Posterior vena cava (tissue), 2 donors: ENCODE results near the gene AMOTL2. TPM values are rescaled to one million over a fixed set of nuclear protein-coding genes. Genes with fewer than 3 reads are reported as not detected.

Experiments
- DNase-seq: peaks from one replicate; pipeline ENCODE4 v3.0.0-alpha.2; 2020; ENCODE audit warnings: low spot score
- intact Hi-C, 2 donors: fragments of 100-400 bp; cut with DNase I; formaldehyde crosslinking; loops; one replicate each; pipeline versions ENCODE4 v1.14.1 to v1.14.2; 2022 to 2023
- total RNA-seq, 2 donors: library from RNA; stranded (reverse); fragmentation: NEBNext Ultra II Directional; extraction: Animal tissue kit (Norgen Biotek cat#: 25700); gene quantifications; one replicate each; pipeline ENCODE4 v1.2.1, GENCODE V29; 2021
- donor health status: DM: yes; HTN: yes; CAD: no.
- donor health status: DM: yes; HTN: yes; CAD: no.

AMOTL2 gene
- total RNA-seq, 2 donors from 2014 or later = 49.9 to 56.5 TPM

DNA sequence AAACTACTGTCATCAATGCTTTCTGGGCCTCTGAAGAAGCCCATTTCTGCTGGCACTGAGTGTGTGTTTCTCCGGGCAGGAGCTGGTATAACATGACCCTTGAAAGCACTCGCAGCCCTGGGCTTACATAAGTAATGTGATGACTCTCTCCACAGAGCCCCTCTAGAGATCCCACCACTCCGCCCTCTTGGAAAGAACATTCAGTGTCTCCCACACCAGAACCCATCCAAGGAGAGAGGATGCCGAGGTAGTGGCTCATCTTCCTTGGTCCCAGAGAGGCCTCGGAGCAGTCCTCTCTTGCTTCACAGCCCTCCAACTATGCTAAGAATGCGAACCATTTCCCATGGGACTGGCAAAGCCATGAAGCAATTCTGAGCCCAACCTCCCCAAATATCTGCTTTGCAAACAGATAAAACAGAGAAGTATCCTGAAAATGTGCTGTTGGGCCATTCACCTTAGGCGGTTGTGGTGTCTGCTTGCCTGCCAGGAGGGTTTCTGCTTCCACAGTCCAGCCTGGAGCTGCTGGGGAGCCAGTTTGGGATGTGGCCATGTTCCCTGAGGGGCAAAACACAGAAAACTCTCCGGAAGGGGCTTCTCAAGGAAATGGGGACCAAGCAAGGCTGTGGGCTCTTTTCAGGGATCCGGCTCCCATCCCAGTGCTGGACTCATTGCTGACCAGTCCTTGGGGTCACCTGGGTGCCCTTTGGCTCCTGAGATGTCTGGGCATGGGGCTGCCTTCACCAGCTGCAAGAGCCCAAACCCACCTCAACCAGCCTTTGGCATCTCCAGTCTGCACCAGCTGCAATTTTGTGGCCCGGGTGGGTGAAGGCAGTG is 47.3 kb downstream of the AMOTL2 start:
- DNase-seq = peak; percentile 83
- intact Hi-C loops = no loop called here

- intact Hi-C loops = no loop called here
- DNase-seq = peak; percentile 64
Measured at GRCh38 chr3:134326126-134326525, 48.1 kb downstream of the AMOTL2 start.

GRCh38 chr3:134325706-134326105 is 48.5 kb downstream of the AMOTL2 start:
- intact Hi-C loops = no loop called here
- peak; percentile 64 for DNase-seq

DNA sequence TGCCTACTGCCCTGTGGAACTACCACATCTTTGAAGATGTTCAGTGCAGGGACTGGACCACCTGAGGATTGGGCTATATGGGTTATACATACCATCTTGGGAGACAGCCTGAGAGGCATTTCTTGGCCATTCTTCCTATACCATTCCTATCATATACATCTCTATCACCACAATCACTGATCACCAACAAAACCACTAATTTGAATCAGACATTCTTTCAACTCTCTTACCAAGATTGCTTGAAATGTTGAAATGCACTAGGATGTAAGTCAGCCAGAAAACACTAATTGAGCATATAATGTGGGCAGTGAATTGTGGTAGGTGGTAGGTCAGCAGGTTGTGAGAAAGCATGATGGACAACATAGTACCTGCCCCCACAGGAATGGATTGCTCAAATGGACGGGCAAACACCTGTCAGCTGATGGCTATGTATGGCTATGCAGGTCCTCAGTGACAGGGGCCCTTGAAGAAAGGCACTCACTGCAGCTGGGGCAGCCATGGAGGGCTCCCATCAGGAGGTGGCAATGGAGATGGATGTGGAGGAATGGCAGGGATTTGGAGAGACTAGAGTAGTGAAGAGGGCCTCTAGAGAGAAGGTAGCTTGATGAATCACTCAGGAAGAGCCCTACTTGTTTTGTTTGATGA is 49.1 kb downstream of the AMOTL2 start:
- peak; percentile 16 for DNase-seq
- intact Hi-C loops = no loop called here

DNA sequence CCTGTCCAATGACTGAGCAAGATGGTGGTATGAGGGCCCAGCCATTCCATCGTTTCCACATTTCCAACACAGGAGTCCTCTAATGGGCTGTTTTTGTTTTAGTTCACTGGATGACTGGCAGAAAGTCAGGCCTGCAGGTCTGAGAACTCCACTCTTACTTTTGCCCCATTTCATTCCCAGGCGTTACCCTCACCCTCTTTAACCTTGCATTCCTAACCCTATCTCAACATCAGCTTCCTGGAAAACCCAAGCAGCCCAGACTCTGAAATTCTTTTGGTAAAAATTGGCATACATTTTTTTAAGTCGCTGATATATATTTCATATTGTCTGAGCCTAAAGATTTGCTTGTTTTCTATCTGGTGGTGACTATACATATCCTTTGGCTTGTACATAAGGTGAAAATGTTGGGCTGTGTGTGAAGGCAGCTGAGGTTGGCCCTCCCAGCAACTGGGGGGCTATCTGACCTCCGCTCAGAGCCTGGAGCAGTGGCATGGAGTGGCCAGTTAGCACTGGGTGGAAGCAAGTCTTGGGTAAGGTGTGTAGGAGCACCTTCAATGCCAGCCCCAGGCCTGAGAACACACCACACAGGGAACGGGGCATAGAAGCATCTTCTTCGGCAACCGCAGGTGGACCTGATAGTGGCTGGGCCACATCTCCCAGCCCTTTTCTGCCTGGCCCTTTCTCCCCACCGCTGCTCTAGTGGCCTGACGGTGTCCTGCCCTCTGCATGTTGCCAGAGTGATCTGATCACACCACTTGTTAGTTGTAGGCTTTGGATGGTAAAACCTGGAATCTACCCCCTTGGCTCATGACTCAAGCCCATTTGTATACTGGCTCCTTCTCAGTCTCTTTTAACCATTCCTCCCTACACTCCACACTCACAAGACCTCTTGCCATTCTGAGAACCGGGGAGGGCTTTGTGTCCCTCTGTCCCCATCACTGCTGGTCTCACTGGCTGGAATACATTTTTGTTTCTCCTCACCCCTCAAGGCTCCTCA is 50.0 kb downstream of the AMOTL2 start:
- intact Hi-C loops = no loop called here
- peak; percentile 57 for DNase-seq

DNA sequence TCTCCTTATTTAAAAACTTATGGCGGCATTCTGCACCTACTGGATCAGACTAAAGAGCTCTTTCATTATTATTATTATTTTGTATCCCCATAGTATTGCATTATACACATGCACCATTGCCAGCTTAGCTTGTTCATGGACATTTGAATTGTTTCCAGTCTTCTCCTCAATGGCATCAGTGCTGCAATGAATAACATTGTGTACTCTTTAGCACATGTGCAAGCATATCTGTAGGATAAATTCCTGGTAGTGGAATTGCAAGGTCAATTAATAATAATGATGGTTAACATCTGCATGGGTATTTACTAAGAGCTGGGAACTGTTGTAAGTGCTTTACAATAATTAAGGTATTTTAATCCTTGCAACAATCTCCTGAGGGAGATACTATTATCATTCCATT is 52.0 kb downstream of the AMOTL2 start:
- intact Hi-C loops = no loop called here
- DNase-seq = no peak

GRCh38 chr3:134320749-134321148 is 53.5 kb downstream of the AMOTL2 start:
- peak; percentile 58 for DNase-seq
- intact Hi-C loops = no loop called here

- no peak for DNase-seq
- intact Hi-C loops = no loop called here
Measured at GRCh38 chr3:134319931-134320330, 54.3 kb downstream of the AMOTL2 start.

DNA sequence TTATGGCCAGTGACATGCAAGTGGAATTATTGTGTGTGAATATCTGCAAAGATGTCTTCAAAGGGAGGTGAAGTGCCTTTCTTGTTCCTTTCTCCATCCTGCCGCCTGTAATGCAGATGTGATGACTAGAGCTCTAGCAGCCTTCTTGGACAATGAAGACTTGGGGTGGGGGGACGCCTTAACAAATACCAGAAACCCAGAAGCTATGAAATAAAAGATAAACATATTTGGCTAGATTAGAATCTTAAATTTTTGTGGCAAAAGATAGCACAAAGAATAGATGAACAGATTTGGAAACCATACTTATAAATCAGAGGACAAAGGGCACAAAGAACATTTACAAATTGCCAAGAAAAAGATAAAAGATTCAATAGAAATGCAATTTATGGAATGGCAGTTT is 56.1 kb downstream of the AMOTL2 start:
- DNase-seq = no peak
- intact Hi-C loops = no loop called here

DNA sequence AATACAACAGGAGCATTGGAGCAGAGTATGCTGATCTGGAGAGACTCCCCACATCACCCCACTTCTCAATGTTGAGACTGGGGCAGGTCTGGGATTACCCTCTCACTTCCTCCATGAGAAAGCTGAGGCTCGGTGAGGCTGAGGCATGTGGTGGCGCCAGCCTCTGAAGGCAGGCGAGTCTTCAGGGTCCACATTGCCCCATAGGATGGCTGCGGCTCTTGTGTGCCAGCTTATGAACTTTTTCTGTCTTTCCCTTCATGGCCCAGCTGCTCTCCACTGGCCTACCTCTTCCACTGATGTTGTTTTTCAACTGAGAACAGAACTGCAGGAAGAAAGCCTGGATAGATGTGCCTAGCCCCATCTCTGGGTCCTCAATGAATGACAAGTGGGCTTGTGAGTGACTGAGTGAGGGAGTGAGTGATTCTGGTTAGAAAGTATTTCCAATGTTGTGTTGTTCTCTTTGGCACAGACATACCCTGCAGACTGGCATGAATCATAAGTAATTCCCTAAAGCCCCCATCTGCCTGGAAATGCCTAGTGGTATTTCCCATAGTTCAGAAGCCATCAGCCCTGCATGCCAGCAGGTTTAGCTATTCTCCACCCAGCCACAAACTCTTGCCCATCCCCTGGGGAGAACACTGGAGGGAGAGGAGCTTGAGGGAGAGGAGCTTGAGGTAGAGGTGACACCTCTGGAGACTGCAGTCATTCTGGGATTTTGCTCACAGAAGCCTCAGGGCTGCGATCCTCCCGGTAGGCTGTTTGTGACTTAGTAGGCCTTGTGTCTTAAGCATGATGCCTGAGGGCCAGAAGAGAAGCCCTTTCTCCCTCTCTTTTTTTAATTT is 56.9 kb downstream of the AMOTL2 start:
- intact Hi-C loops = no loop called here
- DNase-seq = peak; percentile 53

GRCh38 chr3:134315286-134316106 is 58.8 kb downstream of the AMOTL2 start:
- intact Hi-C loops = no loop called here

GRCh38 chr3:134314588-134315285 is 59.5 kb downstream of the AMOTL2 start:
- no peak for DNase-seq
- intact Hi-C loops = loop anchor here (5.0 kb wide), 2 partner anchors 58 to 158 kb away; partner anchors contain the start of gene AMOTL2 (in 2 of the 2)

More at GRCh38 chr3:134315286-134316106, 58.8 kb downstream of the AMOTL2 start:
- DNase-seq = peak; percentile 95

DNA sequence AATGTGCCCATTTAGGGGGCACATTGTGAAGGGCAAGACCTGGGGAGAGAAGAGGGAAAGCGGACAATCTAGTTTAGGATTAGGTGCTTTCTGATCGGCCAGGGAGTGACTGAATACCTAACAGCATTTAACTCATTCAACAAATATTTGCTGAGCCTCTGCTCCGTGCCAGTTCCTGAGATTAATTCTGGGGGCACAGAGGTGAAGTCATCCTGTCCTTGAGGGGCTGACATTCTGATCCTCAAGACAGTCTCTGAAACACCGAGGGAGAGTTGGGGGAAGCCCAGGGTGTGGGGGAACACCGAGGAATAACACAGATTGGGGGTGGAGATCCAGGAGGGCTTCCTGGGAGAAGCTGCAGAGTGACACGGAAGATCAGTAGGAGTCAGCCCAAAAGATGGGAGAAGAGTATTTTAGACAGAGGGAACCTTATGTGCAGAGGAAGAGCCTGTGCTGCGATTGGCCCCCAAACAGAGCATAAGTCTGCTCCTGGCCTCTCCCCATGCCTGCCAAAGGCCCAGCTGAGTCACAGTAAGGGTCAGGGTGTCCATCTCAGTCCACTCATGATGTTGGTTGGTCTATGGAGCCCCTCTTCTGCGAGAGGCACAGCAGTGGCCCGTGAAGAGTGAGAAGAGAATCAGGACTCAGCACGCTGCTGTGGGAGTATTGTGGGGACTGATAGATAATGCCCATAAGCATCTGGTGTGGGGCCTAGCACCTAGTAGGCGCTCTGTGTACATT is 60.2 kb downstream of the AMOTL2 start:
- no peak for DNase-seq
- intact Hi-C loops = loop anchor here (2.0 to 5.0 kb wide), 3 partner anchors 58 to 159 kb away; partner anchors contain the start of gene AMOTL2 (in 2 of the 2)

- intact Hi-C loops = loop anchor here (2.0 to 5.0 kb wide), 3 partner anchors 59 to 160 kb away; partner anchors contain the start of gene AMOTL2 (in 2 of the 2)
- DNase-seq = peak; percentile 90
Measured at GRCh38 chr3:134312873-134313846, 61.1 kb downstream of the AMOTL2 start.
